Naive B cell (primary cell): Measurements from ENCODE around the gene FABP7. TPM values are rescaled to one million over a fixed set of nuclear protein-coding genes. Genes with fewer than 3 reads are reported as not detected.

Source experiments
- ATAC-seq, 2 donors: fragments of 150-1000 bp; cut with Tn5 transposase; 2 replicates each; pipeline ENCODE4 v1.10.0; 2021; ENCODE audit warnings: low read depth in 2 of 2, mild to moderate bottlenecking in 2 of 2, moderate library complexity in 2 of 2
- DNase-seq: peaks from one replicate; pipeline ENCODE4 v3.0.0; 2022
- H3K27ac Mint-ChIP-seq, 6 donors: one replicate each; pipeline ENCODE4 v1.8.0; 2020 to 2022; ENCODE audit warnings: mild to moderate bottlenecking in 6 of 6, mixed read lengths in 6 of 6, moderate library complexity in 5 of 6, inconsistent platforms in 2 of 6
- H3K27me3 Mint-ChIP-seq, 3 donors: one replicate each; pipeline ENCODE4 v1.8.0; 2021 to 2022; ENCODE audit warnings: mixed read lengths in 3 of 3, mild to moderate bottlenecking in 1 of 3
- H3K36me3 Mint-ChIP-seq, 2 donors: one replicate each; pipeline ENCODE4 v1.8.0; 2020 to 2022; ENCODE audit warnings: mixed read lengths in 2 of 2, inconsistent platforms in 1 of 2, mild to moderate bottlenecking in 1 of 2
- H3K4me1 Mint-ChIP-seq, 3 donors: one replicate each; pipeline ENCODE4 v1.8.0; 2020 to 2022; ENCODE audit warnings: mixed read lengths in 3 of 3, inconsistent platforms in 1 of 3, mild to moderate bottlenecking in 1 of 3, moderate library complexity in 1 of 3
- H3K4me3 Mint-ChIP-seq, 8 donors: one replicate each; pipeline ENCODE4 v1.8.0; 2020 to 2022; ENCODE audit warnings: mild to moderate bottlenecking in 8 of 8, mixed read lengths in 8 of 8, moderate library complexity in 8 of 8, inconsistent platforms in 2 of 8
- H3K9me3 Mint-ChIP-seq, 7 donors: one replicate each; pipeline ENCODE4 v1.8.0; 2020 to 2022; ENCODE audit warnings: mixed read lengths in 7 of 7, mild to moderate bottlenecking in 5 of 7, inconsistent platforms in 2 of 7, moderate library complexity in 1 of 7
- polyA plus RNA-seq, 6 donors: library from polyadenylated mRNA; unstranded; fragments of 300-500 nt; fragmentation: Illumina TruSeq; gene quantifications; one replicate each; pipeline ENCODE4 v1.2.3, GENCODE V29; 2021; ENCODE audit warnings: low read depth in 6 of 6

Gene FABP7
- polyA plus RNA-seq, 6 donors from 2014 or later = not detected

- peak overlapping the region in 7 of 8 donors; percentile 15 to 86 (median 73) for H3K4me3 Mint-ChIP-seq
- ATAC-seq (no peak), DNase-seq (no peak)
- no peak overlapping the region for H3K27ac Mint-ChIP-seq
- H3K9me3 Mint-ChIP-seq = peaks cover 0 to 3% (median 0%) of the 10 kb centered on the region in 7 donors
- H3K4me1 Mint-ChIP-seq = peaks cover 5 to 22% (median 22%) of the 10 kb centered on the region in 3 donors
- H3K36me3 Mint-ChIP-seq = no peaks in the 10 kb centered on the region
- peaks cover 53 to 56% (median 54%) of the 10 kb centered on the region in 3 donors for H3K27me3 Mint-ChIP-seq
These were observed 11.2 kb downstream of the FABP7 start for GRCh38 chr6:122790423-122791309.

- DNase-seq (no peak), ATAC-seq (no peak)
- Mint-ChIP-seq H3K36me3 (no peaks in the 10 kb centered on the region), H3K4me3 (no peak overlapping the region), H3K27me3 (peaks cover 48 to 56% (median 54%) of the 10 kb centered on the region in 3 donors), H3K9me3 (peaks cover 0 to 3% (median 0%) of the 10 kb centered on the region in 7 donors), H3K4me1 (peaks cover 5 to 22% (median 22%) of the 10 kb centered on the region in 3 donors), H3K27ac (no peak overlapping the region)
These were observed 11.8 kb downstream of the FABP7 start for GRCh38 chr6:122791310-122791679.

GRCh38 chr6:122792766-122793165, 13.2 kb downstream of the FABP7 start:
- DNase-seq (no peak), ATAC-seq (no peak)
- H3K36me3 Mint-ChIP-seq = no peaks in the 10 kb centered on the region
- peak overlapping the region in 1 of 6 donors; percentile 34 for H3K27ac Mint-ChIP-seq
- H3K9me3 Mint-ChIP-seq = peaks cover 0 to 3% (median 0%) of the 10 kb centered on the region in 7 donors
- peaks cover 5 to 22% (median 22%) of the 10 kb centered on the region in 3 donors for H3K4me1 Mint-ChIP-seq
- peaks cover 34 to 49% (median 45%) of the 10 kb centered on the region in 3 donors for H3K27me3 Mint-ChIP-seq
- no peak overlapping the region for H3K4me3 Mint-ChIP-seq

GRCh38 chr6:122797537-122797936, 18.0 kb downstream of the FABP7 start:
- Mint-ChIP-seq H3K36me3 (no peaks in the 10 kb centered on the region), H3K4me3 (no peak overlapping the region), H3K4me1 (no peaks in the 10 kb centered on the region), H3K27me3 (peaks cover 2 to 10% (median 3%) of the 10 kb centered on the region in 3 donors), H3K27ac (no peak overlapping the region), H3K9me3 (peaks cover 0 to 2% (median 0%) of the 10 kb centered on the region in 7 donors)
- ATAC-seq (no peak), DNase-seq (no peak)

GRCh38 chr6:122798099-122798641, 18.7 kb downstream of the FABP7 start:
- H3K4me1 Mint-ChIP-seq = no peaks in the 10 kb centered on the region
- H3K27ac Mint-ChIP-seq = no peak overlapping the region
- no peak for ATAC-seq
- peaks cover 0 to 2% (median 0%) of the 10 kb centered on the region in 7 donors for H3K9me3 Mint-ChIP-seq
- no peak overlapping the region for H3K4me3 Mint-ChIP-seq
- peaks cover 0 to 4% (median 0%) of the 10 kb centered on the region in 3 donors for H3K27me3 Mint-ChIP-seq
- H3K36me3 Mint-ChIP-seq = no peaks in the 10 kb centered on the region
- no peak for DNase-seq

- H3K4me1 Mint-ChIP-seq = no peaks in the 10 kb centered on the region
- no peak for ATAC-seq
These were observed 19.7 kb downstream of the FABP7 start for GRCh38 chr6:122799140-122799745.

GRCh38 chr6:122799916-122800686, 20.6 kb downstream of the FABP7 start:
- Mint-ChIP-seq H3K36me3 (no peaks in the 10 kb centered on the region), H3K9me3 (peaks cover 0 to 2% (median 0%) of the 10 kb centered on the region in 7 donors)
- ATAC-seq = no peak

More at GRCh38 chr6:122799140-122799745, 19.7 kb downstream of the FABP7 start:
- no peak for DNase-seq
- no peaks in the 10 kb centered on the region for H3K27me3 Mint-ChIP-seq
- H3K36me3 Mint-ChIP-seq = no peaks in the 10 kb centered on the region
- peaks cover 0 to 2% (median 0%) of the 10 kb centered on the region in 7 donors for H3K9me3 Mint-ChIP-seq
- no peak overlapping the region for H3K27ac Mint-ChIP-seq
- H3K4me3 Mint-ChIP-seq = no peak overlapping the region

GRCh38 chr6:122800906-122801305, 21.4 kb downstream of the FABP7 start:
- no peak for ATAC-seq
- Mint-ChIP-seq H3K9me3 (peaks cover 0 to 2% (median 0%) of the 10 kb centered on the region in 7 donors), H3K36me3 (no peaks in the 10 kb centered on the region), H3K4me3 (no peak overlapping the region), H3K4me1 (no peaks in the 10 kb centered on the region), H3K27me3 (no peaks in the 10 kb centered on the region), H3K27ac (no peak overlapping the region)
- DNase-seq = no peak

More at GRCh38 chr6:122799916-122800686, 20.6 kb downstream of the FABP7 start:
- no peak for DNase-seq
- Mint-ChIP-seq H3K27me3 (no peaks in the 10 kb centered on the region), H3K27ac (no peak overlapping the region), H3K4me1 (no peaks in the 10 kb centered on the region), H3K4me3 (no peak overlapping the region)

GRCh38 chr6:122801397-122801796, 21.9 kb downstream of the FABP7 start:
- Mint-ChIP-seq H3K27ac (no peak overlapping the region), H3K4me1 (no peaks in the 10 kb centered on the region), H3K4me3 (no peak overlapping the region), H3K27me3 (no peaks in the 10 kb centered on the region), H3K36me3 (no peaks in the 10 kb centered on the region), H3K9me3 (peaks cover 0 to 2% (median 0%) of the 10 kb centered on the region in 7 donors)
- DNase-seq (no peak), ATAC-seq (no peak)

- H3K27ac Mint-ChIP-seq = no peak overlapping the region
- no peak for DNase-seq
These were observed 23.7 kb downstream of the FABP7 start for GRCh38 chr6:122803171-122803661.

GRCh38 chr6:122804962-122805485, 25.5 kb downstream of the FABP7 start:
- Mint-ChIP-seq H3K4me1 (no peaks in the 10 kb centered on the region), H3K27me3 (peaks cover 0 to under 1% (median 0%) of the 10 kb centered on the region in 3 donors), H3K36me3 (no peaks in the 10 kb centered on the region), H3K9me3 (peaks cover 0 to 1% (median 0%) of the 10 kb centered on the region in 7 donors), H3K27ac (no peak overlapping the region), H3K4me3 (no peak overlapping the region)
- no peak for ATAC-seq
- no peak for DNase-seq

More at GRCh38 chr6:122803171-122803661, 23.7 kb downstream of the FABP7 start:
- no peaks in the 10 kb centered on the region for H3K27me3 Mint-ChIP-seq
- no peaks in the 10 kb centered on the region for H3K4me1 Mint-ChIP-seq
- no peak for ATAC-seq
- no peaks in the 10 kb centered on the region for H3K36me3 Mint-ChIP-seq
- peaks cover 0 to 1% (median 0%) of the 10 kb centered on the region in 7 donors for H3K9me3 Mint-ChIP-seq
- no peak overlapping the region for H3K4me3 Mint-ChIP-seq

- DNase-seq = no peak
- Mint-ChIP-seq H3K4me1 (no peaks in the 10 kb centered on the region), H3K36me3 (no peaks in the 10 kb centered on the region), H3K27ac (no peak overlapping the region), H3K4me3 (no peak overlapping the region), H3K9me3 (no peaks in the 10 kb centered on the region), H3K27me3 (peaks cover 0 to 4% (median 0%) of the 10 kb centered on the region in 3 donors)
- ATAC-seq = no peak
These were observed 26.8 kb downstream of the FABP7 start for GRCh38 chr6:122806291-122806690.
